Measurements from ENCODE around the gene HOXA11. TPM values are rescaled to one million over a fixed set of nuclear protein-coding genes. Genes with fewer than 3 reads are reported as not detected.

Gene HOXA11
- total RNA-seq, 1 donor from 2014 or later = not detected

GRCh38 chr7:27182861-27183681, 2.0 kb downstream of the HOXA11 start:
- TF ChIP-seq CTCF (IDR thresholded peaks at IDR 0.05) = no peak
- Histone ChIP-seq H3K27ac (no peak overlapping the region), H3K4me1 (peaks cover 2 to 18% of the 10 kb centered on the region in 2 donors), H3K9me3 (no peaks in the 10 kb centered on the region), H3K36me3 (no peaks in the 10 kb centered on the region), H3K4me3 (peak overlapping the region in 1 of 2 donors; percentile 44), H3K27me3 (peaks cover 38% of the 10 kb centered on the region)
- peak; percentile 4 to 53 for DNase-seq (ENCODE audit: low spot score in 2 of 2)
- intact Hi-C loops (cut with DNase I) = loop anchor here (5.0 kb wide), 1 partner anchor 816 kb away; no protein-coding TSS in a partner anchor

- intact Hi-C loops (cut with DNase I) = loop anchor here (5.0 kb wide), 1 partner anchor 815 kb away; no protein-coding TSS in a partner anchor
- DNase-seq (ENCODE audit: low spot score in 2 of 2) = no peak
- no peaks in the 10 kb centered on the region for H3K9me3 ChIP-seq
- no peak for TF ChIP-seq CTCF (IDR thresholded peaks at IDR 0.05)
- H3K27me3 ChIP-seq = peaks cover 33% of the 10 kb centered on the region
- no peaks in the 10 kb centered on the region for H3K36me3 ChIP-seq
- no peak overlapping the region for H3K27ac ChIP-seq
- H3K4me1 ChIP-seq = peaks cover 2 to 15% of the 10 kb centered on the region in 2 donors
- no peak overlapping the region for H3K4me3 ChIP-seq
Measured at GRCh38 chr7:27182285-27182841, 2.7 kb downstream of the HOXA11 start.

- Histone ChIP-seq H3K27me3 (peaks cover 28% of the 10 kb centered on the region), H3K4me3 (no peak overlapping the region), H3K36me3 (no peaks in the 10 kb centered on the region), H3K9me3 (no peaks in the 10 kb centered on the region), H3K27ac (no peak overlapping the region), H3K4me1 (peaks cover 2 to 15% of the 10 kb centered on the region in 2 donors)
- intact Hi-C loops (cut with DNase I) = loop anchor here (5.0 kb wide), 1 partner anchor 815 kb away; no protein-coding TSS in a partner anchor
- no peak for TF ChIP-seq CTCF (IDR thresholded peaks at IDR 0.05)
- DNase-seq (ENCODE audit: low spot score in 2 of 2) = peak; percentile 6 to 50
Measured at GRCh38 chr7:27181795-27182275, 3.2 kb downstream of the HOXA11 start.

DNA sequence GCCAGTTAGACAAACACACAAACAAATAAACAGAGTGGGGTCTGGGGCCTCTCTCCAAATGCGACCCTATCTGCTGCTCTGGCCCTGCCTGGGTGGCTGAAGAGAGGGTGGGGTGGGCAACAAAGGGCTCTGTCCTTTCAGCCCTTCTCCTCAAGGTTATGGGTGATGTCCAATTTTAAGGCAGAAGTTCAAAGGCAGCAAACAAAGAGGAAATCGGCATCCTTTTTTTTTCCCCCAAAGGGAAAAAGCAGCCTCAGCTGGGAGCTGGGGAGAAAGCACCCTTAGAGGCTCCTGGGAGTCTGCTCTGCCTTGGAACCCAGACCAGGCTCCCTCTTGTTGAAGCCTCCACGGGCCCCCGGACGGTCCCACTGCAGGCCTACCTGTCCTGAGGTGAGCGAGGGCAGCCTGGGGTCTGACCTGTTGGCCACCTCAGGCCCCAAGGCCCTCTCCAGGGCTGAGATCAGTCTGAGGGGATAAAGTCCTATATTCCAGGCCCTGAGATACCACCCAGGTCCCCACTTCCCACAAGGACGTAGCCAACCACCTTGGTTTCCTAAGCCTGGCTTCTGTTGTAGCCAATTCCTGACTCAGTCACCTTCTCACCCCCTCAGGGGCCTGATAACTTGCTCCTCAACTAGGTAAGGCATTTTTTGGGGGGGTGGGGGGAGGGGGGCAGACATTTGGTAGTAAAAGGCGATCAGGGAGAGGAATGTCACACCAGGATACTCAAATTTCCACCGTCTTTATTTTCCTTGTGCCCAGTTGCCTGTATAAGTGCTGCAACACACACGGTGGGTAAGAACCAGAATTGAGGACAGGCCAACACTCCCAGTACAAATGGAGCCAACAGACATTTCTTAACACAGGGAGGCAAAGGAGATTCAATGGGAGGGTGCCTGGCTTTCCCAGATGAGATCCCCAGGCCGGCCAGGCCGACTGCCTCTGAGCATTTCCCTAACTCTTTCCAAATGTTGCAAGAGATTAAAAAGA, 4.3 kb downstream of the HOXA11 start:
- Histone ChIP-seq H3K4me3 (no peak overlapping the region), H3K27me3 (peaks cover 23% of the 10 kb centered on the region), H3K36me3 (no peaks in the 10 kb centered on the region), H3K27ac (no peak overlapping the region), H3K4me1 (peaks cover 2 to 15% of the 10 kb centered on the region in 2 donors), H3K9me3 (no peaks in the 10 kb centered on the region)
- TF ChIP-seq CTCF (IDR thresholded peaks at IDR 0.05) = no peak
- intact Hi-C loops (cut with DNase I) = loop anchor here (5.0 kb wide), 1 partner anchor 813 kb away; no protein-coding TSS in a partner anchor
- DNase-seq (ENCODE audit: low spot score in 2 of 2) = peak in 1 of 2 donors; percentile 53
